Stimulated activated CD4-positive, alpha-beta T cell treated with anti-CD3 and anti-CD28 coated beads, Interleukin-1b, Interleukin-23, amount 100 ng/mL, for 24 hours (primary cell): ENCODE measurements around the gene SNX9.
"Not testable (repeated sequence)": the region's sequence is repeated elsewhere in the genome, so short reads cannot be mapped to it uniquely, and the experiment has no call there.

Experiments used
- DNase-seq, 4 experiments: peaks; one replicate each; pipeline ENCODE4 v3.0.0-alpha.2; 2020; ENCODE audit warnings: low read depth in 4 of 4, low spot score in 1 of 4

The SNX9 gene

DNA sequence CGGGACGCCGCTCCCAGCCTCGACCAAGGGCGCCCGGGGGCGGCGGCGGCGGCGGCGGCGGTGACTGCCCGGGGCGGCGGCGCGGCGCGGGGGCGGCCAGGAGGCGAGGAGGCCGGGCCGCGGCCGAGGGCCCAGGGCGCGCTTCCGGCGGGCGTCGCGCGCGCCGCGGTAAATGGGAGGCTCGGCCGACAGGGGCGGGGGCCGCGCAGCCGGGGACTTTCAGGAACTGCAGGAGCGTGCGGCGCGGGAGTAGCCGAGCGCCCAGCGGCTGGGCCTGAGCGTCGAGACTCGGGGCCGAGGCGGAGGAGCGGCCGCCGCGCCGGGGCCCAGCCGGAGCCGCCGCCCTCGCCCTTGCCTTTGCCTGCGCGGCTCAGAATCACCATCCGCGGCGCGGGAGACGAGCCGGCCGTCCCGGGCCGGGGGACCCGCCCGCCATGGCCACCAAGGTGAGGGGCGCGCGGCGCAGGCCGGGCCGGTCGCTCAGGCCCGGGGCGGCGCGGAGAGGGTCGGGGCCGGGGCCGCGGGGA lies at the start of gene SNX9:
SNX9 (plus strand) TSS at position 246 of the 527 bp plus-strand sequence; CDS start at position 435, 189 bp downstream.
- peak in 3 of 4 experiments; percentile 30 to 62 (median 37) for DNase-seq

- no peak for DNase-seq
Measured at GRCh38 chr6:157773248-157773773, 49.7 kb upstream of the SNX9 start.

GRCh38 chr6:157774153-157775135 lies 48.6 kb upstream of the SNX9 start:
- no peak for DNase-seq

- DNase-seq: no peak
Measured at GRCh38 chr6:157775376-157775775, 47.7 kb upstream of the SNX9 start.

GRCh38 chr6:157777344-157777743 lies 45.7 kb upstream of the SNX9 start:
- DNase-seq: no peak

- no peak for DNase-seq
Measured at GRCh38 chr6:157778719-157779118, 44.3 kb upstream of the SNX9 start.

GRCh38 chr6:157779705-157780604 lies 43.1 kb upstream of the SNX9 start:
- DNase-seq: no peak

DNA sequence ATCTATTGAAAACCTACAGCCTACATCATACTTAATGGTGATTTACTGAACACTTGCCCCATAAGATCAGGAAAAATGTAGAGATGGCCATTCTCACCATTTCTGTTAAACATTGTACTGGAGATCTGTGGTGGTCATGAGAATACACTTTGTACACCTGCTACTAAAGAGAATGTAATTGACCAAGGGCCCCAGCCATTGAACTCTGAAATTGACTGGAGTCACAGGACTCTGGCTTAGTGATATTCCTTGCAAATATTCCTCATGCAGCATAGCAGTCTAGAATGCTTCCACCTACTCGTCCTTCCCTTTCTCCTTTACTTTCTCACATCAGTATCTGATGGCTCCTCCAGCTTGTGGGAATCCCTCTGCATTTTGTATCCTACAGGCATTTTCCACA lies 37.4 kb upstream of the SNX9 start:
- no peak for DNase-seq

- no peak for DNase-seq
Measured at GRCh38 chr6:157786221-157786620, 36.8 kb upstream of the SNX9 start.

DNA sequence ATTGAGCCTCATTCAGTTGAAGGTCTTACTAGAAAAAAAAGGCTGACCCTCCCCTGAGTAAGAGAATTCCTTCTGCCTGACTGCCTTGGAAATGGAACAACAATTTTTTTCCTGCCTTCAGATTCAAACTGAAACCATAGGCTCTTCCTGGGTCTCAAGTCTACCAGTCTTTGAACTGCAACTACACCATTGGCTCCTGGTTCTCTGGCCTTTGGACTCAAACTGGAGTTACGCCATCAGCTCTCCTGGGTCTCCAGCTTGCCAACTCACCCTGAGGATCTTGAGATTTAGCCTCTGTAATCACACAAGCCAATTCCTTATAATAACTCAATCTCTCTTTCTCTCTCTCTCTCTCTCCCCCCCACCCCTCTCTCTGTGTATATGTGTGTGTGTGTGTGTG lies 36.0 kb upstream of the SNX9 start:
- DNase-seq: no peak

DNA sequence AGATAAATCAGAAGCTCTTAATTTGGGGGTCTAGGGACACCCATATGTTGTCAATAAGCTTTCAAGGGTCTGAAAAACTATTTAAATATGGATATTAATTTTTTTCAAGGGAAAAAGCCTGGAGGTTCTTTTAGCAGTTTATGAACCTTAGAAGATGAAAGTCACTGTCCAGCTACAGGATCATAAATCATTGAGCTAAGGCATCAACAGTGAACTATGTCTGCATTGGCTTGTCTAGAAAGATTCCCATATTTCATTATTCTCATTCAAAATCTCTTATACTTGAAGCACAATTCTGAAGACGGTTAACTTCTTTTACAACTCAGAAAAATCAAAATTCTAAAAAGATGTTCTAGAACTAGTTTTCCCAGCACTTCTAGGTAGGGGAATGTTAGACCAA lies 34.9 kb upstream of the SNX9 start:
- DNase-seq: no peak

- DNase-seq: no peak
Measured at GRCh38 chr6:157789297-157789696, 33.7 kb upstream of the SNX9 start.

DNA sequence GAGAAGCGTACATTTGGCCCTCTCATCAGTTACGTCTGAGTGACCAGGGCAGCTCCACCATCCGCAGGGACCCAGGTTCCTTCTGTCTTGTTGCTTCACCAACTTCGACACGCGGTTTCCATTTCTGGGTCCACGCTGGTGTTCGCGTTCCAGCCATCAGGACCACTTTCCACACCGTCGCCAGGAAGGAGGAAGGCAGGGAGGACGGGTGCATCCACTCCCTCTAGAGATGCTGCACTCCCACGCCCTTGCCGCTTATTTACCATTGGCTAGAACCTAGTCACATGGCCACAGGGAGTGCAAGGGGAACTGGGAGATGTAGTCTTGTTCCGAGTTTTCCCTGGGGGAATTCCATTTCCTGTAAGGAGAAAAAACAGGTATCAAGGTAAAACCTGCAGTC lies 33.2 kb upstream of the SNX9 start:
- no peak for DNase-seq

DNA sequence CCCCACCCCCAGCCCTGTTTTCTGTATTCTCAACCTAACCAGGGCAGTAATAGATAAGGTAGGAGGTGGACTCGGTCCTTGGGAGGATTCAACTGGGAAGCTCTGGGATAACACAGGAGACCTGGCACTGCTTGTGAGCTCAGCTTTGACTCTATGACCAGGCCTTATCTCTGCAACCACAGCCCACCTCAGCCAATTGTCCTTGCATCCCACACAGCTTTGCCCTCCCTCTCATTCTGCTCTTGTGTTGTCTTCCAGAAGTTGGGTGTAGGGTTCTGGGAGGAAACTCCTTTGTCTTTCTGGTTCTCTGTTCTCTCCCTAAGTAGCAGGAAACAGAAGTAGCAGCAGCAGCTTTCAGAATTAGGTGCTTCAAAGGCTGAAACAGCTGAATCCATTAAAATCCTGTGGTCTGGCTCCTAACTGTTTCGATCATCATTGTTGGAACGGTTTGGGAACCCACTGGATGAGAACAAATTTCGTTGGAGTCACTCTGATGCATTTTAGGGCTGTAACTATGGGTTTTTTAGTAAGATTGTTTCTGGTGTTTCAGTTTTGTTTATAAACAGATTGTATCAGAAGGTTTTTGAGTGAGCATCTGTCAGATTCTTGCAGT lies 32.4 kb upstream of the SNX9 start:
- no peak for DNase-seq

DNA sequence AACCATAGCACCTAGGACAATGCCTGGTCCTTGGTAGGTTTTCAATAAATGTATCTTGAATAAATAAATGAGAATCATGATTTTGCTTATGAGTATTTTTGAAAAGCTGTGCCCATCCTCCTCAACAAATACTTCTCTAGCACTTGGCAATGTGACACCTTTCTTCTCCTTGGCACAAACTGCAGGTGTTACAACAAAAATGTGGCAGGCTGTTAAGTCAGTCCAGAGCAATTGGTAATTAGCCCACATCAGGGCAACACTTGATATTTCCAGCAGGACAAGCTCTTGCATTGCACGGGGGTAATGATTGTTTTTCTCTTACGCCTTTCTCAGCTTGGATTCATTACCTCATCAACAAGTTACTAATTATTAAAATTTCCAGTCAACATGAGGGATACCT lies 31.6 kb upstream of the SNX9 start:
- no peak for DNase-seq

- no peak for DNase-seq
Measured at GRCh38 chr6:157792671-157793070, 30.4 kb upstream of the SNX9 start.

DNA sequence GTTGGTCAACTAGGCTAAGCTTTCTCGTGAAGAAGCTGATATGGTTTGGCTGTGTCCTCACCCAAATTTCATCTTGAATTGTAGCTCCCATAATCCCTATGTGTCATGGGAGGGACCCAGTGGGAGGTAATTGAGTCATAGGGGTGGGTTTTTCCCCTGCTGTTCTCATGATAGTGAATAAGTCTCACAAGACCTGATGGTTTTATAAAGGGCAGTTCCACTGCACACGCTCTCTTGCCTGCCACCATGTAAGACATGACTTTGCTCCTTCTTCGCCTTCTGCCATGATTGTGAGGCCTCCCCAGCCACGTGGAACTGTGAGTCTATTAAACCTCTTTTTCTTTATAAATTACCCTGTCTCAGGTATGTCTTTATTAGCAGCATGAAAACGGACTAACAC lies 29.0 kb upstream of the SNX9 start:
- DNase-seq: not testable (repeated sequence)

- DNase-seq: no peak
Measured at GRCh38 chr6:157795841-157796240, 27.2 kb upstream of the SNX9 start.

- peak in 1 of 4 experiments; percentile 28 for DNase-seq
Measured at GRCh38 chr6:157798851-157799250, 24.2 kb upstream of the SNX9 start.

DNA sequence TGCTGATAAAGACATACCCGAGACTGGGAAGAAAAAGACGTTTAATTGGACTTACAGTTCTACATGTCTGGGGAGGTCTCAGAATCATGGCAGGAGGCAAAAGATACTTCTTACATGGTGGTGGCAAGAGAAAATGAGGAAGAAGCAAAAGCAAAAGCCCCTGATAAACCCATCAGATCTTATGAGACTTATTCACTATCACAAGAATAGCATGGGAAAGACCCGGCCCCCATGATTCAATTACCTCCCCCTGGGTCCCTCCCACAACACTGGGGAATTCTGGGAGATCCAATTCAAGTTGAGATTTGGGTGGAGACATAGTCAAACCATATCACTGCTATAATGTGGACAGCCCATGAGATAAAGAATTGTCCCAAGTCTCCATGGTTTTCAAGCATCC lies 23.5 kb upstream of the SNX9 start:
- not testable (repeated sequence) for DNase-seq
